HG02981 (cell line): ENCODE results near the gene ZGLP1.
"Not testable (repeated sequence)": the region's sequence is repeated elsewhere in the genome, so short reads cannot be mapped to it uniquely, and the experiment has no call there.

Source experiments
- ATAC-seq: cut with Tn5 transposase; IDR thresholded peaks from one replicate; pipeline ENCODE4 v1.9.1; 2021; ENCODE audit warnings: mild to moderate bottlenecking, moderate library complexity; ENCODE audit not compliant: unreplicated experiment

Gene ZGLP1

DNA sequence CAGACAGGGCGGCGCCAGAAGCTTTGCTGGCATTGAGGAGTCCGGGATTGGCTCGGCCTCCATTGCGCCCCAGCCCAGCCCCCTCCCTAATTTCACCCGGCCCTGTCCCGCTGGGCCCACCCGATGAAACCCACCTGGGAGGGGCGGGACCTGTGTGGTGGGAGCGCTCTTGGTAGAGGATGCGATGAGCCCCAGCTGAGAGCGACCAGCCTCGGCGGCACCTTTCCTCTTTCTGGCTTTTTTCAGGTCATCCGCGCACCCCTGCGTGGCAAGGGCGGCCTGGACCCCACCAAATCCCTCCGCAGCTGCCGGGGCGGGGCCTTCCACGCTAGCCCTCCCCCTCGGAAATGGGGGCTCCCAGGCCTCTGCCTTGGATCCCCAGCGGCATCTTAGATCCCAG, at the start of gene ZGLP1:
Gene ZGLP1, minus strand, starts transcription at position 393 of the 400 bp plus-strand sequence.
- ATAC-seq: no peak

DNA sequence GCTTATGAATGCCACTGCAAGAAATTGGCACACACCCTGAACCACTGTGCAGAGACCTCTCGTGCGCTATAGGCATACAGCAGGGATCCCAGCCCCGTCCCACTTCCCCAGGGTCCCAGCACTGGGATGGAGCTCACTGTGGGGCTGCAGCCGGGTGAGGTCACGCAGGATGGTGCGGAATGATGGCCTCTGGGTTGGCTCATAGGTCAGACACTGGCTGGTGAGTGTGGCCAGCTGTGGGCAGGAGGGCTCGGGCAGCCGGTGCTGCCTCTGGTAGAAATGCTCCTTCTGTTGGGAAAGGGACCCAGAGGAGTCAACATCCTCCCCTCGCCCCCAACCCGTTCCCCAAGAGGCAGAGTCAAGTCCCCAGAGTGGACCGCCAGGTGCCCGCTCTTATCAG, 46.8 kb upstream of the ZGLP1 start:
- no peak for ATAC-seq

DNA sequence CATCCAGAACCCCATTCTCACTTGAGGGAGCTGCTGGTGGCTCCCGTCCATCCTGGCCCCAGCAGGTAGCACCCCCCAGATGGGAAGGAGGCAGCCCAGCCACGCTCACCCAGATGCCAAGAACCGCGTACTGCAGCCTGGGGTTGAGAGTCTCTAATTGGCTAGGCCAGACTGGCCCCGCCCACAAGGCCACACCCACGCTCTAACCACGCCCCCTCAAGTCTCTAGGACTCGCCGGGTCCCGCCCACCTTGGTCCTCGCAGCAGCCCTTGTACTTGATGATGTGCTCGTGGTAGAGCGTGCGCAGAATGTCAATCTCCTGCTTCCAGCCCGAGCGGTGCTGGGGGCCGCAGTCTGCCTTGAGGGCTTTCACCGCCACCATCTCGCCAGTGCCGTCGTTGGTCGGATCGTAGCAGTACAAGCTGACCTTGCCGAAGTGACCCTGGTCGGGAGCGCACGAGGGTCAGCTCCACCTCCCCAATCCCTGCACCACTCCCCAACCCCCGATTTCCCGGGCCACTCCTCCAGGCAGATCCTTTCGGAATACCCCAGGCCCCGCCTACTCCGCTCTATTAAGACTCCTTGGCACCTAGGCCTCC, 44.3 kb upstream of the ZGLP1 start:
- no peak for ATAC-seq

DNA sequence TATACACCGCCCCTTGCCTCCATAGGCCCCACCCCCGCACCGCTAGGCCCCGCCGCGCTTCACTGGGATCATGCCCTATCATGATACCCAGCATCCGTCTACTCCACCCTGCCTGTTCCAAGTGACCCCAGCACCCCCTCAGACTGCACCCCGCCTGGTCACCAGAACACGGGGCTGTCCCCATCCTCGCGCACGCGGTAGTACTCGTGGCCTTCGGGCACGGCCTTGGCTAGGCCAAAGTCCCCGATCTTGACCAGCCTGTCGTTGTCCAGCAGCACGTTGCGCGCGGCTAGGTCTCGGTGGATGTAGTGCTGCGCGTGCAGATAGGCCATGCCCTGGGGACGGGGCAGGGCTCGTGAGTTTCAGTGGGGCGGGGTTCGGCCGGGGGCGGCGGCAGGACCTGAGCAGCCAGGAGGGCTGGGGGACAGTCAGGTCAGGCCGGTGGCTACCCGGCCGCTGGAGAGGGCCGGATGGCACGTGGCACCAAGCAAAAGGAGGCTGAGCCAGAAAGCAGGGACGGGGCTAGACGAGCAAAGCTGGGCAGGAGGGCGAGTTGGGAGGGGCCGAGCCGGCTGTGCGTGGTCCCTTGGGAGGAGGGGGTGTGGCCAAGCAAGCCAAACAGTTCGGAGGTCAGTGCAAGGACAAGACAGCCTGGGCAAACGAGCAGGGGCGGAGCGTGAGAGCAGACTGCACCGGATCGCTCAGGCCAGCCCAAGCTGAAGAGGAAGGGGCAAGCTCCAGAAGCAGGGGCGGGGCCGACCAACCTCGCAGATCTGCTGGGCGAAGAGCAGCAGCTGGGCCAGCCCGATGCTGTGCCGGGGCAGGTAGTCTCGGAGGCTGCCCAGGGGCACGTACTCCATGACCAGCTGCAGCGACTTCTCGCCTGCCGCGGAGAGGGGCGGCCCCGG, 43.4 kb upstream of the ZGLP1 start:
- ATAC-seq: no peak

DNA sequence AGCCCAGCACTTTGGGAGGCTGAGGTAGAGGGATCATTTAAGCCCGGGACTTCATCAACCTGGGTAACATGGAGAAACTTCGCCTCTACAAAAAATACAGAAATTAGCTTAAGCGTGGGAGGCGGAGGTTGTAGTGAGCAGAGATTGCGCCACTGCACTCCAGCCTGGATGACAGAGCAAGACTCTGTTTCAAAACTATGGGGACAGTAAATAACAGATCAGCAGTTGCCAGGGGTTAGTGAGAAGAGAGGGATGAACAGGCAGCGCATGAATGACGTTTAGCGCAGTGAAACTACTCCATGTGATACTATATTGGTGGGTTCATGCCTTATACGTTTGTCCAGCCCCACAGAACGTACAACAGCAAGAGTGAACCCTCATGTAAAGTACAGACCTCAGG, 36.9 kb upstream of the ZGLP1 start:
- no peak for ATAC-seq

DNA sequence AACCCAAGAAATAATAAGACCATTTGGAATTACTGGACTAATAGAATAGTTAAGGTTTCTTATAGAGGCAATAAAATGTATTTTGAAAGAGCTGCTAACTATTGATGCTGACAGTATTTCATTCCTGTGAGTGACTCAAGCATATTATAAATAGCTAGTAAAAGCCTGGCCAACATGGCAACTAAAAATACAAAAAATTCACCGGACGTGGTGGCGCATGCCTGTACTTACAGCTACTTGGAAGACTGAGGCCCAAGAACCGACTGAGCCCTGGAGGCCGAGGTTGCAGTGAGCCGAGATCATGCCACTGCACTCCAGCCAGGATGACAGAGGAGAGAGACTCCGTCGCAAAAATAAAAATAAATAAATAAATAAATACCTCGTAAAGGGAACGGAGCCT, 35.2 kb upstream of the ZGLP1 start:
- no peak for ATAC-seq

DNA sequence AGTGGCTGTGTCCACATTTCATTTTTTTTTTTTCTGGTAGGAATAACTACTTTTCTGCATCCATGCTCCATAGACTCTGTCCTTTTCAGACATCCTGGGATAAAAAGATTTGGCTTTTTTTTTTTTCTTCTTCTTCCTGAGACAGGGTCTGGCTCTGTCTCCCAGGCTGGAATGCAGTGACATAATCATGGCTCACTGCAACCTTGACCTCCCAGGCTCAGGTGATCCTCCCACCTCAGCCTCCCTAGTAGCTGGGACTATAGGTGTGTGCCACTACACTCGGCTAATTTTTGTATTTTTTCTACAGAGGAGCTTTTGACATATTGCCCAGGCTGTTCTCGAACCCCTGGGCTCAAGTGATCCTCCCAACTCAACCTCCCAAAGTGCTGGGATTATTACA, 33.9 kb upstream of the ZGLP1 start:
- no peak for ATAC-seq

DNA sequence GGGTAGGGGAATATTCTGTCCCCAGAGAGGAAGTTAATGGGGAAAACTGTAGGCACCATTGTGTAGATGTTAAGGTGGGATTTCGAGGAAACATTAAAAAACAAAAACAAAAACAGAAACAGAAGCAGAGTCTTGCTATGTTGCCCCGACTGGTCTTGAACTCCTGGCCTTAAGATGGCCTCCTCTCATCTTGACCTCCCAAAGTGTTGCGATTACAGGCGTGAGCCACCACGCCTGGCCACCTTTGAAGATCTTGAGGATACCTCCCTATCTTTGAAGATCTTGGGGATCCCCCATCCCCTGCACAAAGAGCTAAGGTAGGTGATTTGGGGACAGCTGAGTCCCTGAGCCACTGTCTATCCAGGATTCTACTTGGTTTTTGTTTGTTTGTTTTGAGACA, 30.4 kb upstream of the ZGLP1 start:
- ATAC-seq: no peak

DNA sequence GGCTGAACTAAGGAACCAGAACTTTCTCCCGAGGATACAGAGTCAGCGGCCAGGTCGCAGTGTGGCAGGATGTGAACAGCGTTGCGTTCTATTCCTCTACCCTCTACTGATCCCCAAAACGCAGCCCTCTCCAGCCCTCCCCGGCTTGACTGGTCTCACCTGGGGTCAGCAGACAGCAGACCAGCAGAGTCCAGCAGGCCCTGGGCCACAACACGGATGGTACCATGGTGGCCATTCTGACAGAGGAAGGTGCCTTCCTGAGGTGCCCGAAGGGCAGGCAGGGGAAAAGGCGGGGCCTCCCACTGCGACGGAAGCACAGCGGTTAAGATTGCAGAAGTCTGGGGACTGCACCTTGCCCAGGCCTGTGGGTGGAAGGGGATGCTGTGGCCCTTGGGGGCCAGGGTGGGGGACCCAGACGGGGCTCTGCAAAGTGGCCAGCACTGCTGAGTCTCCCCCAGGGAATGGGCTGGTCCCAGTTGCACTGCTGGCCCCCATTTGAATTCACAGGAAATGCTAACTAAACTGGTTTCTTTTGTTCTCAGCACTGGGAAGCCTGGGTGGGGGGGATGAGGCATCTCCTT, 29.9 kb upstream of the ZGLP1 start, which contains the start of gene ICAM3:
Gene ICAM3, minus strand, starts transcription at position 245 of the 581 bp plus-strand sequence. Its CDS starts 10 bp downstream, at position 235.
- peak; percentile 63 for ATAC-seq

DNA sequence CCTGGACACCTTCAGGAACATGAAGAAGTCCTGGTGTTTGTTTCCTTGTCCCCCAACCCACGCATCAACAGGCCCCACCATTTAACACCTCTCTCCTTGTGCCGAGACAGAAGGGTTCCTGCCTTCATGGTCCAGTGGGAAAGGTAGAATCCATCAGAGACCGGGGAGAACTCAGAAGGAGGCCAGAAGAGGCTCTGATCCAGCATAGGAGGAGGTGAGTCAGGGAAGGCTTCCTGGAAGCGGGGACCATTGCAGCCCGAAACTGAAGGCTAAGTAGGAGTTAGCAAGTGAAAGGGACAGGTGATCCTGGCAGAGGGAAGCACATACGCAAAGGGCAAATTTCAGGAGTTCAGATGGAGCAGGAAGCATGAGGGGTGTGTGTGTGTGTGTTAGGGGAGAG, 29.3 kb upstream of the ZGLP1 start:
- ATAC-seq: no peak

DNA sequence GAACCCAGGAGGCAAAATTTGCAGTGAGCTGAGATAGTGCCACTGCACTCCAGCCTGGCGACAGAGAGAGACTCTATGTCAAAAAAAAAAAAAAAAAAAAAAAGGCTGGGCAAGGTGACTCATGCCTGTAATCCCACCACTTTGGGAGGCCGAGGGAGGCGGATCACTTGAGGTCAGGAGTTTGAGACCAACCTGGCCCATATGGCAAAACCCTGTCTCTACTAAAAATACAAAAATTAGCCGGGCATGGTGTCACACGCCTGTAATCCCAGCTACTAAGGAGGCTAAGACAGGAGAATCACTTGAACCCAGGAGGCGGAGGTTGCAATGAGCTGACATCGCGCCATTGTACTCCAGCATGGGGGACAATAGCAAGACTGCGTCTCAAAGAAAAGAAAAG, 27.1 kb upstream of the ZGLP1 start:
- not testable (repeated sequence) for ATAC-seq

DNA sequence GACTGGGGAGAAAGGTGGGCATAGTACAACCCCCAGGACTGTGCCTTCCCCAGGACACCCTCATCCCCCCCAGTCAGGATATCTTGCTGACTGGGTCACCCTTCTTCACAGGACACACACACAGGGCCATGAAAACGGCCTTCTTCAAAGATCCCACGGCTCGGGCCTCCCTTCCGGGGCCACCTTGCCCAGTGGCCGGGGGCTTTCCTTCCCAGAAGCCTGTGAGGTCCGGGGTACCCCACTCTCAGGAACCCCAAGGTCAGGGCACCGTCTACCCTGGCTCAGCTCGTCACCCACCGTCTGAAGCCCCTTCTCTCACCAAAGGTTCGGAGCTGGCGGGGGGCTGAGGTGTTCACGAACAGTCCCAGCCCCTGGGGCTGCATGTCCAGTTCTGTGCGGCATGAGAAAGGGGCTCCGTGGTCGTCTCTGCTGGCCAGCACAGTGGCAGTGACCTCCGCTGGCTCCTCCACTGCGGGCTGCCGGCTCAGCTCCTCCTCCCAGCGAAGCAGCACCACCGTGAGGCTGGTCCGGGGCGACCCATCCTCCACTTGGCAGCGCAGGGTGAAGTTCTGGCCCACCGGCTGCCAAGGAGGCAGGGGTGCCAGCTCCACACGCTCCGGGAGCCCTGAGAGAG, 25.9 kb upstream of the ZGLP1 start:
- ATAC-seq: no peak

DNA sequence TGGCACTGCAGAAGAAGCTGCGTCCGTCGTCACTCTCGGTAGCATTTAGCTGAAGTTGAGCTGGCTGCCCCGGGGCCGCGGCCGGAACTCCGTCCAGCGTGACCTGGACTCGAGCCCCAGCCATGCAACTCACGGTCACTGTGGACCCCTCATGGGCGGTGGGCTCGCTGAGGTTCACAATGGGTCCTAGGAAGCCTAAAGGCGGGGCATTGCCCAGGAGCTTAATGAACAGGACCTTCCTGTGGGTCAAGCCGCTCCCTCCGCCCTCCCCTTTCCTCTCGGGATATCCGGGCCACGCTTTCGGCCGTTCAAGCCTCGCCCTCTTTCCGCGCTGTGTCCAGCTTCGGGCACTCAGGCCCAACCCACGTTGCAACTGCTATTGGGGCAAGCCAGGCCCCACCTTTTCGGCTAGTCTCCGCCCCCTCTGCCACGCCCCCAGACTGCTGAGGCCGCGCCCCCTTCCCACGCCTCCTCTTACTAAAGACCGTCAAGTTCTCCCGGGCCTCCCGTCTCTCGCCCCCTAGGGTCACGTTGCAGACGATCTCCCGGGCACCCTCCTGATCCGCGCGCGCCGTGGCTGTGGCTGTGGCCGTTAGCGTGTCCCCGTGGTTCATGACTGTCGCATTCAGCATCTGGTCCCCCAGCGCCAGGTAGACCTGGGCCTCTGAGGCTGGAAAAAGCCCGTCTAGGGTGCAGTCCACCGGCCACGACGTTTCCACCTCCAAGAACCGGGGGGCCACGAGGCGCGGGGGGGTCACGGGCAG, 25.2 kb upstream of the ZGLP1 start:
- no peak for ATAC-seq

DNA sequence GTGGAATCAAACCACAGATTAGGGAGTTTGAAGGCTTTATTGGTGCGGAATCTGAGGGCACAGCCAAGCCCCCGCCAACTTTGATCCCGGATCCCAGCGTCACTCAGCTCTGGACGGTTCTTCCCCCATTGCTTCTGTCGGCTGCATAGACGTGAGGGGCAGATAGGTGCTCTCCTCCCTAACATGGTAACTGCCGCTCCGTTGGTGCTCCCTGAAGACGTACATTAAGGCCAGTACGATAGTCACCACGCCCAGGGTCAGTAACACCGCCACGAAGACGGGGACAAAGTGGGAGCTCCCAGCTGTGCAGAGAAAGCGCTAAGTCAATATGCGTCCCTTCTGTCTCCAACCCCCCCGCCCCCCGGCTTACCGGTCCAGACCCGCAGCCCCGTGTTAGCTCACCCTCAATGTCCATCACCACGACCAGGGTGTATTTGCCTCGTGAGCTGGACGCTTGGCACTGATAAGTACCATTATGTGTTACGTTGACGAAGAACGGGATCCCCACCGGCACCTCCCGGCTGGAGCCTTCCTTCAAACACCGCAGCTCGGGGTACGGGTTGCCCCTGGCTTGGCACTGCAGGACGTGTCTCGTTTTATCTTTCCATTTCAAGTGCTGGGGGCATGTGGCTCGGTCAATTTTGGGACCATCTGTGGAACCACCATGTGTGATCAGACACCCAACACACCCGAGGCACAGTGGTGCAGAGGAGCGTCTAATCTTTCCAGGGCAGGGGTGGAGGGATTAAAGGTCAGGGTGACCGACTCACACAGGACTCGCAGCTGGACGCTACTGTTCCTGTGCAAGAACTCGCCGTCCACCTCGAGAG, 24.4 kb upstream of the ZGLP1 start:
- ATAC-seq: peak; percentile 7

DNA sequence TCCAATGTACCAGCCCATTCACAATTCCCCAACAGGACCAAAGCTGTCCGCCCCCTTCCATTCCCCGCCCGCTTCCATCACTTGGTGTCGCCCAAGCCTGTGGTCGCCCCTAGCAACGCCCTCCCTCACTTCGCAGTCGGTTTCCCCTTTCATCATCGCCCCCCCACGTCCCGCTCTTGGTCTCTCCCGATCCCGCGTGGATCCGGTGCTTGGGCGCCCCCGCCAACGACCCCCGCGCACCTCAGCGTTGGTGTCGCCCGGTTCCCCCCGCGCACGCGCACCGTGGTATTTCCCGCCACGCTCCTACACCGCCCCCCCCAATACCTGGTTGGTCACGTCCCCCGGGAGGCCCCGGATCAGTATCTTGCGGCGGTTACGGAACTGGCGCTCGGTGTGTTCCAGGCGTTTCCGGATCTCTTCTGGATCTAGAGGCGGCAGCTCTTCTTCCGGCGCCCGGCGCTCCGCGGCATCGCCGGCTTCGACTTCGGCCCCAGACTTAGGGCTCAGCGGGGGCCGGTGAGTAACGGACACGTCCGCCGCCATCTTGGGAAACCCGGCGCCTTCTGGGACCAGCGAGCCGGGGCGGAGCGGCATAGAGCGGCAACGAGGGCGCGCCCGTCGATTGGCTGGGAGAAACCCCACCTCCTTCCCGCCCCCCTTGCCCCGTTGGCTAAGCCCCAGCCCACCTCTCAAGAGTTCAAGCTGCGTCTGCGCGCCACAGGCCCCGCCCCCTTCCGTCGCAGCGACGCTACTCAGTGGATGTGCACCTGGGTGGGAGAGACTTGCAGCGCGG, 23.5 kb upstream of the ZGLP1 start, which contains the start of gene RAVER1:
Gene RAVER1, minus strand, starts transcription at position 565 of the 793 bp plus-strand sequence. Its CDS starts 22 bp downstream, at position 543.
- ATAC-seq: peak; percentile 83

DNA sequence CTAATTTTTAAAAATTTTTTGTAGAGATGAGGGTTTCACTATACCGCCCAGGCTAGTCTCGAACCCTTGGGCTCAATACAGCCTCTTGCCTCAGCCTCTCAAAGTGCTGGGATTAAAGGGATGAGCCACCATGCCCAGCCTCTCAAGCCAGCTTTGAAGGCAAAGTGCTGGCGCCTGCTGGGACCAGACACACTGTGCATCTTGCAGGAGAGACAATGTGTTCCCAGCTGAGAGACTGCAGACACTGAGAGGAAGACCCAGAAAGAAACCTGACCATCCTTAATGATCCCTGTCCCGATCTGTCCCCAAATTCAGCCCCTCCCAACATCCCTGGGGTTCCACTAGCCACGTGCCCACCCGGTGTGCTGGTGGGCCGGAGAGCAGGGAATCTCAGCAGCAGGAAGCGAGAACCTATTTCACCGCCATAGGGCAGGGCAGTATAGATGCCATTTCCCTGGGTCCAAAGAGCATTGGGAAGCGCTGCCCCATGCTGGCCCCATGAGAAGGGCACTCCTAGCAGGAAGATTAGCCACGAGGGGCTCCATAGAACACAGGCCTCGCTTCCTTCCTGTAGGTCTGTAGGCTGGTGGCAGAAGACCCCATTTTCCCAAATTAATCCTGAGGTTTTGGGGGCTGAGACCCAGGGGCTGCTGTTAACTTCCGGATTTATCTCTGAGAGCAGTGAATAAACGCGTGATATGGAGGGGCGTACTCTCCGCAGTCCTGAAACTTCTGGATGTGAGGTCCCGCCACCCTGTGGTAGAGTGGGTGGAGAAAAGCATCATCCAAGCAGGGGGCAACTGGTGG, 22.7 kb upstream of the ZGLP1 start:
- ATAC-seq: no peak

DNA sequence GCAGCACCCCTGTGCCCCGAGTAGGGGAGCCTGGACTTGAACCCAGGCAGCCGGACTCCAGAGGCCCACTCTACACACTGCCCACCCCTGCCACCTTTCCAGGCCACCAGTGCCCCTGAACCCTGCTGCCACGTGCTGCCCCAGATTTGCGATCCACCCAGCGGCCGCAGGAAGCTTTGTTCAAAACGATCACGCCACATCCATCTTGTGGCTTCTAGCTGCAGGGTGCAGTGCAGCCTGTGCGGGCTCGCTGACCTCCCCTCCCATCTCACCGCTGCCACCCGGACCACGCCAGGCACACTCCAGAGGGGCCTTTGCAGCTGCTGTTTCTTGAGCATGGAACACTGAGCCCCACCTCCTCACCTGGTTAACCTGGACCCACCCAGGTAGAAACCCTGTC, 19.9 kb upstream of the ZGLP1 start:
- no peak for ATAC-seq
